Neural cell (in vitro differentiated cells): ENCODE results near the gene RPL28. TPM values are rescaled to one million over a fixed set of nuclear protein-coding genes. Genes with fewer than 3 reads are reported as not detected.

Source experiments
- H2AFZ ChIP-seq: fragments of 200-600, 300-800 bp; sonication (generic), shearing (Covaris generic); 2 replicates; pipeline ENCODE4 v1.6.0; 2014; ENCODE audit warnings: low read depth, mild to moderate bottlenecking, antibody characterized with exemption, low read length, moderate library complexity
- H3F3A ChIP-seq: fragments of 200-600 bp; shearing (Covaris generic); 2 replicates; pipeline ENCODE4 v1.6.1; 2016; ENCODE audit warnings: mild to moderate bottlenecking, moderate library complexity, mixed read lengths, antibody characterized with exemption, low read length; ENCODE audit not compliant: insufficient read depth, poor library complexity, severe bottlenecking
- H3K27ac ChIP-seq: fragments of 200-600, 300-800 bp; sonication (generic), shearing (Covaris generic); 2 replicates; pipeline ENCODE4 v1.5.1; 2014; ENCODE audit warnings: mild to moderate bottlenecking, low read length, moderate library complexity
- H3K27me3 ChIP-seq: fragments of 300-800, 200-600 bp; sonication (generic), shearing (Covaris generic); 2 replicates; pipeline ENCODE4 v1.6.0; 2014; ENCODE audit warnings: mild to moderate bottlenecking, low read depth, low read length, moderate library complexity; ENCODE audit not compliant: insufficient read depth
- H3K36me3 ChIP-seq: fragments of 300-800, 200-600 bp; sonication (generic), shearing (Covaris generic); 2 replicates; pipeline ENCODE4 v1.5.1; 2014; ENCODE audit warnings: mild to moderate bottlenecking, antibody characterized with exemption, low read length, moderate library complexity; ENCODE audit not compliant: insufficient read depth
- H3K4me2 ChIP-seq: fragments of 300-800, 200-600 bp; sonication (generic), shearing (Covaris generic); 2 replicates; pipeline ENCODE4 v1.6.0; 2014; ENCODE audit warnings: mild to moderate bottlenecking, low read length
- H3K4me3 ChIP-seq: fragments of 300-800, 200-600 bp; sonication (generic), shearing (Covaris generic); 2 replicates; pipeline ENCODE4 v1.5.1; 2014; ENCODE audit warnings: mild to moderate bottlenecking, low read length, moderate library complexity
- H3K79me2 ChIP-seq: fragments of 200-600 bp; shearing (Covaris generic); replicated peaks from 2 replicates; pipeline ENCODE4 v1.6.0; 2014; ENCODE audit warnings: mild to moderate bottlenecking, low read length, moderate library complexity; ENCODE audit not compliant: insufficient read depth
- H3K9ac ChIP-seq: fragments of 300-800, 200-600 bp; sonication (generic), shearing (Covaris generic); 2 replicates; pipeline ENCODE4 v1.6.1; 2016; ENCODE audit warnings: mild to moderate bottlenecking, low read length, mixed read lengths
- H3K9me2 ChIP-seq: fragments of 200-600 bp; shearing (Covaris generic); 2 replicates; pipeline ENCODE4 v1.6.1; 2016; ENCODE audit warnings: mild to moderate bottlenecking, low read length, mixed read lengths; ENCODE audit not compliant: insufficient read depth
- H3K9me3 ChIP-seq: fragments of 200-600, 300-800 bp; sonication (generic), shearing (Covaris generic); 2 replicates; pipeline ENCODE4 v1.6.1; 2016; ENCODE audit warnings: mild to moderate bottlenecking, mixed run types, low read length, moderate library complexity, mixed read lengths
- H4K20me1 ChIP-seq: fragments of 200-600 bp; shearing (Covaris generic); 2 replicates; pipeline ENCODE4 v1.6.1; 2016; ENCODE audit warnings: mild to moderate bottlenecking, mixed run types; ENCODE audit not compliant: insufficient read depth
- CTCF ChIP-seq: fragments of 450-650 bp; IDR thresholded peaks from 2 replicates; pipeline ENCODE4 v1.5.1; 2014; ENCODE audit warnings: antibody characterized with exemption, mild to moderate bottlenecking, moderate library complexity; ENCODE audit not compliant: poor library complexity, severe bottlenecking
- EP300 ChIP-seq: fragments of 450-650 bp; conservative IDR thresholded peaks from 2 replicates; pipeline ENCODE4 v1.6.1; 2014; ENCODE audit warnings: antibody characterized with exemption, mild to moderate bottlenecking, moderate library complexity; ENCODE audit not compliant: poor library complexity, severe bottlenecking
- EZH2 ChIP-seq: fragments of 200-600, 300-800 bp; shearing (Covaris generic), sonication (generic); IDR thresholded peaks from 2 replicates; pipeline ENCODE4 v1.6.1; 2014; ENCODE audit warnings: antibody characterized with exemption, low read length, borderline replicate concordance, mild to moderate bottlenecking; ENCODE audit not compliant: insufficient read depth, poor library complexity, severe bottlenecking
- MXI1 ChIP-seq: fragments of 450-650 bp; conservative IDR thresholded peaks from 2 replicates; pipeline ENCODE4 v1.6.1; 2014; ENCODE audit warnings: antibody characterized with exemption, mild to moderate bottlenecking; ENCODE audit not compliant: poor library complexity, severe bottlenecking
- POLR2AphosphoS5 ChIP-seq: IDR thresholded peaks from 2 replicates; pipeline ENCODE4 v1.6.1; 2012
- RAD21 ChIP-seq: fragments of 450-650 bp; conservative IDR thresholded peaks from 2 replicates; pipeline ENCODE4 v1.6.1; 2014; ENCODE audit warnings: antibody characterized with exemption, mild to moderate bottlenecking, moderate library complexity
- REST ChIP-seq: IDR thresholded peaks from 2 replicates; pipeline ENCODE4 v1.6.1; 2012; ENCODE audit warnings: borderline replicate concordance
- SMC3 ChIP-seq: fragments of 450-650 bp; conservative IDR thresholded peaks from 2 replicates; pipeline ENCODE4 v1.6.1; 2014; ENCODE audit warnings: antibody characterized with exemption, mild to moderate bottlenecking, moderate library complexity; ENCODE audit not compliant: poor library complexity
- TAF1 ChIP-seq: IDR thresholded peaks from 2 replicates; pipeline ENCODE4 v1.6.1; 2012; ENCODE audit warnings: low read depth
- polyA plus RNA-seq: library from polyadenylated mRNA; depleted of rRNA; stranded (reverse); fragments of >200 nt; gene quantifications from 2 replicates; pipeline ENCODE4 v1.2.3, GENCODE V29; 2014

RPL28 gene
- polyA plus RNA-seq, 1 donor from 2014 or later: 195 TPM

- H3K9ac ChIP-seq: peak overlapping the region; percentile 44
- H4K20me1 ChIP-seq: no peaks in the 10 kb centered on the region
- H3K4me3 ChIP-seq: peak overlapping the region; percentile 61
- no peak overlapping the region for H3K4me2 ChIP-seq
- H3K9me3 ChIP-seq: no peaks in the 10 kb centered on the region
- H3K79me2 ChIP-seq: no peaks in the 10 kb centered on the region
- H3K27me3 ChIP-seq: peaks cover 13% of the 10 kb centered on the region
- H2AFZ ChIP-seq: no peak overlapping the region
- H3K27ac ChIP-seq: no peak overlapping the region
- no peaks in the 10 kb centered on the region for H3K36me3 ChIP-seq
- H3F3A ChIP-seq: no peaks in the 10 kb centered on the region
- no peaks in the 10 kb centered on the region for H3K9me2 ChIP-seq
- no peak for TF ChIP-seq SMC3
- no peak for TF ChIP-seq RAD21
- TF ChIP-seq MXI1: peak; percentile 13
- TF ChIP-seq EZH2: no peak
Observed at GRCh38 chr19:55449469-55449868, 63.7 kb downstream of the RPL28 start.

- peak overlapping the region; percentile 45 for H2AFZ ChIP-seq
- H3K27me3 ChIP-seq: peaks cover 3% of the 10 kb centered on the region
- no peaks in the 10 kb centered on the region for H3K79me2 ChIP-seq
Observed at GRCh38 chr19:55451163-55451964, 65.6 kb downstream of the RPL28 start.

More at GRCh38 chr19:55451163-55451964, 65.6 kb downstream of the RPL28 start:
- TF ChIP-seq EP300 (no peak), REST (no peak), TAF1 (no peak), CTCF (no peak), POLR2AphosphoS5 (no peak)
- H3K9me3 ChIP-seq: no peaks in the 10 kb centered on the region
- no peaks in the 10 kb centered on the region for H3K9me2 ChIP-seq
- H3F3A ChIP-seq: no peaks in the 10 kb centered on the region
- H4K20me1 ChIP-seq: no peaks in the 10 kb centered on the region
- H3K4me3 ChIP-seq: peak overlapping the region; percentile 99
- peak overlapping the region; percentile 93 for H3K9ac ChIP-seq
- H3K27ac ChIP-seq: peak overlapping the region; percentile 81
- H3K36me3 ChIP-seq: no peaks in the 10 kb centered on the region
- H3K4me2 ChIP-seq: peak overlapping the region; percentile 48
